Left ventricle myocardium superior (tissue), 1 donor: Measurements from ENCODE around the gene MYEOV. TPM values are rescaled to one million over a fixed set of nuclear protein-coding genes. Genes with fewer than 3 reads are reported as not detected.

Experiments
- ATAC-seq: fragments of 200-7000 bp; cut with Tn5 transposase; one replicate; pipeline ENCODE4 v1.9.1; 2020; ENCODE audit warnings: mild to moderate bottlenecking, moderate library complexity
- DNase-seq: peaks from one replicate; pipeline ENCODE4 v3.0.0-alpha.2; 2020
- intact Hi-C: fragments of 100-400 bp; cut with micrococcal nuclease; formaldehyde crosslinking; loops from one replicate; pipeline ENCODE4 v1.11.0; 2022
- total RNA-seq: library from RNA; stranded (reverse); fragmentation: NEBNext Ultra II Directional; extraction: Animal tissue kit (Norgen Biotek cat#: 25700); gene quantifications from one replicate; pipeline ENCODE4 v1.2.1, GENCODE V29; 2021
- donor health status: DM: no; HTN: yes; CAD: no; lungs with severe emphysema.

The MYEOV gene
- total RNA-seq, 1 donor from 2014 or later = not detected

DNA sequence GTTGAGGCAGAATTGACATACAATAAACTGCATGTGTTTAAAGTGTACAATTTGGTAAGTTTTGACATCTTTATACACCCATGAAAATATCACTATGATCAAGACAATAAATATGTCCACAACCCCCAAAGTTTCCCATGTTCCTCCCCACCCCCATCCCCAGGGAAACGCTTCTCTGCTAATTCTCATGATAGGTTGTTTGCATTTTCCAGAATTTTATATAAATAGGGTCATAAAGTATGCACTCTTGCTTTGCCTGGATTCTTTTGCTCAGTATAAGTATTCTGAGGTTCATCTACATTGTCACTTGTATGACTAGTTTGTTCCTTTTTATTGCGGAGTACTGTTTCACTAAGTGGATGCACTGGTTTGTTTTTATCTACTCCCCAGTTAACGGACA, 35.6 kb downstream of the MYEOV start:
- no peak for DNase-seq
- ATAC-seq = no peak
- intact Hi-C loops = no loop called here

- intact Hi-C loops = no loop called here
- DNase-seq = no peak
- ATAC-seq = no peak
These were observed 36.4 kb downstream of the MYEOV start for GRCh38 chr11:69330330-69330729.

- intact Hi-C loops = no loop called here
These were observed 39.3 kb downstream of the MYEOV start for GRCh38 chr11:69333149-69333710.

GRCh38 chr11:69333879-69334278, 39.9 kb downstream of the MYEOV start:
- ATAC-seq (no peak), DNase-seq (no peak)
- intact Hi-C loops = no loop called here

More at GRCh38 chr11:69333149-69333710, 39.3 kb downstream of the MYEOV start:
- DNase-seq (no peak), ATAC-seq (no peak)

- ATAC-seq (no peak), DNase-seq (no peak)
- intact Hi-C loops = no loop called here
These were observed 41.2 kb downstream of the MYEOV start for GRCh38 chr11:69335007-69335780.

GRCh38 chr11:69335781-69336405, 41.9 kb downstream of the MYEOV start:
- DNase-seq (no peak), ATAC-seq (no peak)
- intact Hi-C loops = no loop called here

GRCh38 chr11:69337211-69337721, 43.3 kb downstream of the MYEOV start:
- no peak for ATAC-seq
- DNase-seq = no peak

GRCh38 chr11:69339041-69339733, 45.2 kb downstream of the MYEOV start:
- ATAC-seq = no peak
- intact Hi-C loops = no loop called here
- no peak for DNase-seq

More at GRCh38 chr11:69337211-69337721, 43.3 kb downstream of the MYEOV start:
- intact Hi-C loops = no loop called here

GRCh38 chr11:69339983-69340565, 46.1 kb downstream of the MYEOV start:
- intact Hi-C loops = no loop called here
- DNase-seq = no peak
- no peak for ATAC-seq

DNA sequence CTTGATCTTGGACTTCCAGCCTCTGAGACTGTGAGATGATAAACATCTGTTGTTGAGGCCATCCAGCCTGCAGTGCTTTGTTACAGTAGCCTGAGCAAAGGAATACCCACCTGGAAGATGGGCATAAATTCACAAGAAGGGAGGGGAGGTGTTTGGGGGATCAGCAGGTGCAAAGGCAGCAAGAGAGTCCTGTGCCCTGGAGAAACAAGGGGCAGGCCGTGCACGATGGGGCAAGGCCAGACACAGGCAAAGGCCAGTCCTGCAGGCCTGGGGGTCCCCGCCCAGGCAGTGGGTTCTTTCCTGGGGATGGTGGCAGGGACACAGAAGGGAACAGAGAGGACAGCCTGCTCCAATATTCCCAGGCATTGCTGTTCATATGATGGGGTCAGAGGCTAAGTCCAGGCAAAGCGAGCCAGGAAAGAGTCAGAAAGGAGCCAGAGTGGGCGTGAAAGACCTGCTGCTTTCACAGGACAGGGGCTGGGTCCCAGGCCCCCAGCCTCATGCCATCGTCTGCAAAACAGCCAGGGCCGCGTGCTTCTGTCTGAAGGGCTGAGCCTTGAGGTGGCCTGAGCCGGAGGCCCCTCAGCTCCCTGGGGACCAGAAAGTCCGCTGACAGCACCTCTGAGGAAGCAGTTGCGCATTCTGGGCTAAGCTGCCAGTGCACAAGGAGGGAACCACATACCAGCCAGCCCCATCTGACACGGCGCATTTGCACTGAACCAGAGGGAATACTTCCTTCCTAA, 48.8 kb downstream of the MYEOV start:
- intact Hi-C loops = no loop called here
- ATAC-seq (no peak), DNase-seq (no peak)

GRCh38 chr11:69343401-69344321, 49.7 kb downstream of the MYEOV start:
- ATAC-seq (no peak), DNase-seq (no peak)
- intact Hi-C loops = no loop called here

DNA sequence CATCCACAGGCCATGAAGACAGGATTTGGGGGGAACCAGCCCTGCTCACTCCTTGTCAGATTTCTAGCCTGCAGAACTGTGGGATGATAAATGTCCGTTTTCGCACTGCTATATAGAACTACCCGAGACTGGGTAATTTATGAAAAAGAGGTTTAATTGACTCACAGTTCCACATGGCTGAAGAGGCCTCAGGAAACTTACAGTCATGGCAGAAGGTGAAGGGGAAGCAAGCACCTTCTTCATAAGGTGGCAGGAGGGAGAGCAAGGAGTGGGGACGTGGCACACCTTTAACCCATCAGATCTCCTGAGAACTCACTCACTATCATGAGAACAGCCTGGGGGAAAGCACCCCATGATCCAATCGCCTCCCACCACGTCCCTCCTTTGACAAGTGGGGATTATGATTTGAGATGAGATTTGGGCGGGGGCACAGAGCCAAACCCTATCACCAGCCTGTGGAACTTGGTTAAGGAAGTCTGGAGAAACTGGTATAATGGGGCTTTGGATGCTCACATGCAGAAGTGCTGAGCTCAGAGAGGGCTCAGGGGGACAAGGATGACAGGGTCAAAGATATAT, 50.7 kb downstream of the MYEOV start:
- intact Hi-C loops = no loop called here
- ATAC-seq = no peak
- no peak for DNase-seq

Other genes with a start within 250 kb of the MYEOV start
- 7.9 TPM for gene TPCN2, start 245.2 kb upstream of the MYEOV start, total RNA-seq
- not detected for gene SMIM38, start 138.2 kb upstream of the MYEOV start, total RNA-seq
- gene LINC01488, start 187.5 kb downstream of the MYEOV start, total RNA-seq = not detected